Measurements from ENCODE around the gene NPTX1.

DNA sequence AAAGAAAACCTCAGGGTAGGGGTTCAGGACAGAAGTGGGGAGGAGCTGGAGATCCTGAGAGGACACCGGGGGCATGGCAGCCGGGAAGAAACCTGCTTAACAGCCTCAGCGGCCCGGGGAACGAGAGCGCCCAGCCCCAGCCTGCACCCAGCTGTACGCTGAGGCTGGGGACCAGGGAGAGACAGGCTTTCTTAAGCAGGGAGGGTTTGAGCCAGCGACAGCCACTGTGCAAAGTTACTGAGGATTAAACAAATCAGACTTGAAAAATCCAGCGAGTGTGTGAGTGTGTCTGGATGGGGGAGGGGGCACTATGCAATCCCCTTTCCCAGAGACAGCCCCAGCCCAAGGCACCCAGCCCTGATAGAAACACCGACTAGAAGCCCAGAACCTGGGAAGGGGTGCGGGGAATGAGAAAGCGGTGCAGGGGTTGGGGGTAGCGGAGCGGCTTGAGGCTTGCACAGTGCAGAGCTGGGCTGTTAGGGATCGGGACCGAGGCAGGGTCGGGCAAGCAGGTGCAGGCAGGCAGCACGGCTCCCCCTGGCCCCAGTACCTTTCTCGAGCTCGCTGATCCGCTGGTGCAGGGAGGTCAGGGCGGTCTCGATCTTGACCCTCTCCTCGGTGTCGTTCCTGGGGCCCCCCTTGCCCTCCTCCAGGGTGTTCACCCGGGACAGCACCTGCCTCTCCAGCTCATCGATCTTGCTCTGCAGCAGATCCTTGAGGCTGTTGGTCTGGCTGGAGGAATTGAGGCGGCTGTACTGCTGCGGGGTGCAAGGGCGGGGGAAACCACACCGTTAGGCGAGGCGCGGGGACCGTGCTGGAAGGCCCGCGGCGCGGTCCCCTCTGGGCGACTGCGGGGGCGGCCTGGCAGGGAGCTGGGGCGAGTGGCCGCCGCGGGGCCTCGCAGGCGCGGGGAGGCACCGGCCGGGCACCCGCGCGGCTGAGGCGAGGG is 1.2 kb downstream of the NPTX1 start:
- TF ChIP-seq, protein P1, sequence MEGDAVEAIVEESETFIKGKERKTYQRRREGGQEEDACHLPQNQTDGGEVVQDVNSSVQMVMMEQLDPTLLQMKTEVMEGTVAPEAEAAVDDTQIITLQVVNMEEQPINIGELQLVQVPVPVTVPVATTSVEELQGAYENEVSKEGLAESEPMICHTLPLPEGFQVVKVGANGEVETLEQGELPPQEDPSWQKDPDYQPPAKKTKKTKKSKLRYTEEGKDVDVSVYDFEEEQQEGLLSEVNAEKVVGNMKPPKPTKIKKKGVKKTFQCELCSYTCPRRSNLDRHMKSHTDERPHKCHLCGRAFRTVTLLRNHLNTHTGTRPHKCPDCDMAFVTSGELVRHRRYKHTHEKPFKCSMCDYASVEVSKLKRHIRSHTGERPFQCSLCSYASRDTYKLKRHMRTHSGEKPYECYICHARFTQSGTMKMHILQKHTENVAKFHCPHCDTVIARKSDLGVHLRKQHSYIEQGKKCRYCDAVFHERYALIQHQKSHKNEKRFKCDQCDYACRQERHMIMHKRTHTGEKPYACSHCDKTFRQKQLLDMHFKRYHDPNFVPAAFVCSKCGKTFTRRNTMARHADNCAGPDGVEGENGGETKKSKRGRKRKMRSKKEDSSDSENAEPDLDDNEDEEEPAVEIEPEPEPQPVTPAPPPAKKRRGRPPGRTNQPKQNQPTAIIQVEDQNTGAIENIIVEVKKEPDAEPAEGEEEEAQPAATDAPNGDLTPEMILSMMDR (conservative IDR thresholded peaks at IDR 0.05; ENCODE audit: low read depth in 2 of 2), result no peak
- TF ChIP-seq NANOG (IDR thresholded peaks at IDR 0.05; ENCODE audit: borderline replicate concordance) (no peak), POLR2AphosphoS5 (IDR thresholded peaks at IDR 0.05; ENCODE audit: low read depth) (no peak), JUNB (IDR thresholded peaks at IDR 0.05; ENCODE audit: unreplicated experiment) (no peak), EZH2 (IDR thresholded peaks at IDR 0.05; ENCODE audit: low read depth, unreplicated experiment) (peak; percentile 80), REST (IDR thresholded peaks at IDR 0.05; ENCODE audit: unreplicated experiment) (no peak), EZH2phosphoT487 (IDR thresholded peaks at IDR 0.05; ENCODE audit: unreplicated experiment) (no peak), ETS1 (IDR thresholded peaks at IDR 0.05) (no peak)
